H1 (cell line): ENCODE results near the gene GPD1. TPM values are rescaled to one million over a fixed set of nuclear protein-coding genes. Genes with fewer than 3 reads are reported as not detected.

Experiments used
- BCL11A ChIP-seq, 2 experiments: IDR thresholded peaks; one replicate each; pipeline ENCODE4 v1.6.1; 2011; ENCODE audit warnings: low read depth in 2 of 2, low read length in 2 of 2, mild to moderate bottlenecking in 2 of 2
- CBX5 ChIP-seq: fragments of 300-800, 300-1000 bp; sonication (generic); IDR thresholded peaks from 2 replicates; pipeline ENCODE4 v1.7.1; 2016; ENCODE audit warnings: antibody characterized with exemption, low read length, low read depth
- CBX8 ChIP-seq: fragments of 300-800, 300-1000 bp; sonication (generic); IDR thresholded peaks from 2 replicates; pipeline ENCODE4 v1.7.1; 2016; ENCODE audit warnings: low read depth, low read length, borderline replicate concordance
- CHD1 ChIP-seq: IDR thresholded peaks from 2 replicates; pipeline ENCODE4 v1.6.1; 2012; ENCODE audit warnings: low read depth, low read length, improper control_type of control experiment
- CHD2 ChIP-seq: IDR thresholded peaks from 2 replicates; pipeline ENCODE4 v1.6.1; 2012; ENCODE audit warnings: low read length, improper control_type of control experiment
- CTBP2 ChIP-seq: IDR thresholded peaks from 2 replicates; pipeline ENCODE4 v1.7.0; 2011; ENCODE audit warnings: borderline replicate concordance, mild to moderate bottlenecking, moderate library complexity, mixed read lengths, low read length; ENCODE audit not compliant: insufficient read depth, insufficient read length
- EGR1 ChIP-seq: IDR thresholded peaks from 2 replicates; pipeline ENCODE4 v1.6.1; 2011; ENCODE audit warnings: low read depth, low read length, borderline replicate concordance
- EZH2 ChIP-seq: fragments of 200-600 bp; sonication (generic); IDR thresholded peaks from 2 replicates; pipeline ENCODE4 v1.7.1; 2012; ENCODE audit warnings: low read depth, mild to moderate bottlenecking, moderate library complexity, low read length, inconsistent platforms; ENCODE audit not compliant: severe bottlenecking
- GABPA ChIP-seq: IDR thresholded peaks from 2 replicates; pipeline ENCODE4 v1.6.1; 2011; ENCODE audit warnings: mild to moderate bottlenecking, low read length, moderate library complexity, borderline replicate concordance; ENCODE audit not compliant: insufficient read depth
- HDAC6 ChIP-seq: IDR thresholded peaks from one replicate; pipeline ENCODE4 v1.7.1; 2012; ENCODE audit warnings: low read depth, mild to moderate bottlenecking, inconsistent platforms, low read length, moderate library complexity
- KDM1A ChIP-seq: fragments of 200-600, 300-600 bp; sonication (generic); IDR thresholded peaks from 2 replicates; pipeline ENCODE4 v1.7.1; 2016; ENCODE audit warnings: mild to moderate bottlenecking, low read length, borderline replicate concordance
- KDM5A ChIP-seq: fragments of 200-600 bp; IDR thresholded peaks from 2 replicates; pipeline ENCODE4 v1.7.1; 2012; ENCODE audit warnings: mild to moderate bottlenecking, low read length, inconsistent platforms, mixed read lengths
- POLR2A ChIP-seq, 2 experiments: IDR thresholded peaks; 1 replicate in 1 of 2; 2 replicates in 1 of 2; pipeline ENCODE4 v1.6.1; 2011; ENCODE audit warnings: low read depth in 2 of 2, low read length in 2 of 2, mild to moderate bottlenecking in 2 of 2; ENCODE audit errors: control extremely low read depth in 1 of 2
- POLR2AphosphoS5 ChIP-seq: IDR thresholded peaks from 2 replicates; pipeline ENCODE4 v1.6.1; 2011; ENCODE audit warnings: low read depth, low read length
- RAD21 ChIP-seq, 2 experiments: IDR thresholded peaks in 1 of 2; conservative IDR thresholded peaks in 1 of 2; 2 replicates each; pipeline ENCODE4 v1.6.1; 2011; ENCODE audit warnings: low read depth in 2 of 2, low read length in 2 of 2, improper control_type of control experiment in 1 of 2, inconsistent platforms in 1 of 2, mild to moderate bottlenecking in 1 of 2, moderate library complexity in 1 of 2
- RFX5 ChIP-seq: IDR thresholded peaks from 2 replicates; pipeline ENCODE4 v1.6.1; 2011; ENCODE audit warnings: low read depth, low read length, improper control_type of control experiment, borderline replicate concordance
- RXRA ChIP-seq: IDR thresholded peaks from 2 replicates; pipeline ENCODE4 v1.6.1; 2011; ENCODE audit warnings: low read depth, mild to moderate bottlenecking, low read length, moderate library complexity; ENCODE audit not compliant: insufficient read depth
- SIN3A ChIP-seq, 2 experiments: IDR thresholded peaks in 1 of 2; conservative IDR thresholded peaks in 1 of 2; 2 replicates each; pipeline ENCODE4 v1.6.1; 2011 to 2012; ENCODE audit warnings: low read length in 2 of 2, improper control_type of control experiment in 1 of 2, low read depth in 1 of 2, mild to moderate bottlenecking in 1 of 2
- SIX5 ChIP-seq: IDR thresholded peaks from 2 replicates; pipeline ENCODE4 v1.6.1; 2011; ENCODE audit warnings: mild to moderate bottlenecking, low read depth, low read length
- SP4 ChIP-seq: IDR thresholded peaks from 2 replicates; pipeline ENCODE4 v1.6.1; 2012; ENCODE audit warnings: low read length, inconsistent platforms
- TAF1 ChIP-seq: IDR thresholded peaks from 2 replicates; pipeline ENCODE4 v1.6.1; 2011; ENCODE audit warnings: mild to moderate bottlenecking, low read depth, low read length
- TCF12 ChIP-seq: IDR thresholded peaks from 2 replicates; pipeline ENCODE4 v1.6.1; 2011; ENCODE audit warnings: low read depth, mild to moderate bottlenecking, low read length
- ZNF274 ChIP-seq: IDR thresholded peaks from 2 replicates; pipeline ENCODE4 v1.7.0; 2012; ENCODE audit warnings: low read length, borderline replicate concordance; ENCODE audit errors: extremely low read depth
- polyA plus RNA-seq, 7 experiments: library from polyadenylated mRNA; depleted of rRNA in 3 of 7; stranded (reverse) in 5 of 7; unstranded in 2 of 7; fragments of >200 nt in 5 of 7; fragments of 200-250 nt in 2 of 7; gene quantifications; 1 replicate in 5 of 7; 2 replicates in 1 of 7; 4 replicates in 1 of 7; pipeline versions ENCODE4 v1.2.1 to v1.2.3, GENCODE V29; 2011 to 2013; ENCODE audit warnings: missing spikeins in 2 of 7, mixed read lengths in 2 of 7
- total RNA-seq: library from RNA; stranded (reverse); fragmentation: NEBNext Ultra II Directional; extraction: Animal tissue kit (Norgen Biotek cat#: 25700); gene quantifications from 2 replicates; pipeline ENCODE4 v1.2.1, GENCODE V29; 2021
- TF ChIP-seq, protein P1 (sequence below): IDR thresholded peaks from 2 replicates; pipeline ENCODE4 v1.6.1; 2011; ENCODE audit warnings: low read length, improper control_type of control experiment
- TF ChIP-seq, protein P2 (sequence below): IDR thresholded peaks from 2 replicates; pipeline ENCODE4 v1.6.1; 2011; ENCODE audit warnings: low read depth, mild to moderate bottlenecking, low read length; ENCODE audit not compliant: insufficient read depth

GPD1 gene
- total and polyA plus RNA-seq, 2 of the 8 experiments (the other 6 are each of a cell fraction or from before 2014, with no cell fraction given), result 0.45 to 0.74 TPM

DNA sequence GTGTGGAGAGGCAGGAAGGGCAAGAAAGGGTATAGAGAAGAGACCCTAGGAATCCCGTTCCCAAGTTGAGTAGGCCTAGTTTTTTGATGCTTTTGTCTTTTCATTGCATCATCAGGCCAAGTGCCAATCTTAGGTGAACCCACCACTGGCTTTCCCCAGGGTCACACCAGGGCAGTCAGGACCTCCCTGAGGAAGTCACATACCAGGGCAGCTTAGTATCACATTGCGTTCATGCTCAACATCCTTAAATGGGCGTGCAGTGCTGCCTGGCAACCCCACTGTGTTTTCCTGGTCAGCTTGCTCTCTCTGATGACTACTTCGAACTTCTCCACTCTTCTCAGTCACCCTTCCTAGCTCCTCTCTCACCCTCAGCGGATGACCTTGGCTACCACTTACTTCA, 37.4 kb upstream of the GPD1 start (continued):
- TF ChIP-seq ZNF274 (no peak), RFX5 (no peak), CHD2 (no peak), CBX5 (no peak), CHD1 (no peak), POLR2AphosphoS5 (no peak), SIX5 (no peak), CTBP2 (no peak), SP4 (no peak), POLR2A (IDR thresholded peaks at IDR 0.05; ENCODE audit: control extremely low read depth in 1 of 2, low read depth in 2 of 2, low read length in 2 of 2) (no peak), KDM1A (no peak), EGR1 (no peak), BCL11A (IDR thresholded peaks at IDR 0.05; ENCODE audit: low read depth in 2 of 2, low read length in 2 of 2) (no peak), GABPA (no peak), EZH2 (no peak), CBX8 (no peak), HDAC6 (no peak), SIN3A (conservative IDR thresholded peaks at IDR 0.05 in 1 of 2, IDR thresholded peaks at IDR 0.05 in 1 of 2; ENCODE audit: low read depth in 1 of 2, low read length in 2 of 2) (no peak), RXRA (no peak), RAD21 (IDR thresholded peaks at IDR 0.05 in 1 of 2, conservative IDR thresholded peaks at IDR 0.05 in 1 of 2; ENCODE audit: low read depth in 2 of 2, low read length in 2 of 2) (no peak), KDM5A (no peak), TCF12 (no peak), TAF1 (no peak)
- TF ChIP-seq, protein P1, sequence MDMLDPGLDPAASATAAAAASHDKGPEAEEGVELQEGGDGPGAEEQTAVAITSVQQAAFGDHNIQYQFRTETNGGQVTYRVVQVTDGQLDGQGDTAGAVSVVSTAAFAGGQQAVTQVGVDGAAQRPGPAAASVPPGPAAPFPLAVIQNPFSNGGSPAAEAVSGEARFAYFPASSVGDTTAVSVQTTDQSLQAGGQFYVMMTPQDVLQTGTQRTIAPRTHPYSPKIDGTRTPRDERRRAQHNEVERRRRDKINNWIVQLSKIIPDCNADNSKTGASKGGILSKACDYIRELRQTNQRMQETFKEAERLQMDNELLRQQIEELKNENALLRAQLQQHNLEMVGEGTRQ, result no peak
- TF ChIP-seq, protein P2, sequence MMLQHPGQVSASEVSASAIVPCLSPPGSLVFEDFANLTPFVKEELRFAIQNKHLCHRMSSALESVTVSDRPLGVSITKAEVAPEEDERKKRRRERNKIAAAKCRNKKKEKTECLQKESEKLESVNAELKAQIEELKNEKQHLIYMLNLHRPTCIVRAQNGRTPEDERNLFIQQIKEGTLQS, result peak; percentile 82
